NB4 (cell line): ENCODE data around the gene FAM162A.

ENCODE experiments used
- POLR2A ChIP-seq: IDR thresholded peaks from 2 replicates; pipeline ENCODE4 v1.6.1; 2011; ENCODE audit warnings: mild to moderate bottlenecking; ENCODE audit not compliant: insufficient read length; ENCODE audit errors: extremely low read depth
- TF ChIP-seq, protein P1 (sequence below): IDR thresholded peaks from one replicate; pipeline ENCODE4 v1.5.1; 2012; ENCODE audit warnings: low read depth, low read length

DNA sequence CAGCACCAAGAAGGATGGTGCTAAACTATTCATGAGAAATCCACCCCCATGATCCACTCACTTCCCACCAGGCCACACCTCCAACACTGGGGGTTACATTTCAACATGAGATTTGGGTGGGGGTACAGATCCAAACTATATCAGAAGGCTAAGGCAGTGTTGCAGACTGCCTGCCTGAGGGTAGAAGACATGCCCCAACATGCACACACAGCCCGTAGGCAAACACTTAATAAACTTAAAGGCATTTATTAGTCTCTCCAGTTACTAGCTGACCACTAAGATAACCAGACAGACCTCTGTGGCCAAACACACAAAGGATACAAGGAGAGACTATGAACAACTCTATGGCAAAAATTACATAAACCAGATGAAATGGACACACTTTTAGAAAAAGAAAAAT lies 10.2 kb downstream of the FAM162A start:
- TF ChIP-seq, protein P1, sequence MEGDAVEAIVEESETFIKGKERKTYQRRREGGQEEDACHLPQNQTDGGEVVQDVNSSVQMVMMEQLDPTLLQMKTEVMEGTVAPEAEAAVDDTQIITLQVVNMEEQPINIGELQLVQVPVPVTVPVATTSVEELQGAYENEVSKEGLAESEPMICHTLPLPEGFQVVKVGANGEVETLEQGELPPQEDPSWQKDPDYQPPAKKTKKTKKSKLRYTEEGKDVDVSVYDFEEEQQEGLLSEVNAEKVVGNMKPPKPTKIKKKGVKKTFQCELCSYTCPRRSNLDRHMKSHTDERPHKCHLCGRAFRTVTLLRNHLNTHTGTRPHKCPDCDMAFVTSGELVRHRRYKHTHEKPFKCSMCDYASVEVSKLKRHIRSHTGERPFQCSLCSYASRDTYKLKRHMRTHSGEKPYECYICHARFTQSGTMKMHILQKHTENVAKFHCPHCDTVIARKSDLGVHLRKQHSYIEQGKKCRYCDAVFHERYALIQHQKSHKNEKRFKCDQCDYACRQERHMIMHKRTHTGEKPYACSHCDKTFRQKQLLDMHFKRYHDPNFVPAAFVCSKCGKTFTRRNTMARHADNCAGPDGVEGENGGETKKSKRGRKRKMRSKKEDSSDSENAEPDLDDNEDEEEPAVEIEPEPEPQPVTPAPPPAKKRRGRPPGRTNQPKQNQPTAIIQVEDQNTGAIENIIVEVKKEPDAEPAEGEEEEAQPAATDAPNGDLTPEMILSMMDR = no peak
- no peak for TF ChIP-seq POLR2A
